Measurements from ENCODE around the gene NTN1.

The NTN1 gene

DNA sequence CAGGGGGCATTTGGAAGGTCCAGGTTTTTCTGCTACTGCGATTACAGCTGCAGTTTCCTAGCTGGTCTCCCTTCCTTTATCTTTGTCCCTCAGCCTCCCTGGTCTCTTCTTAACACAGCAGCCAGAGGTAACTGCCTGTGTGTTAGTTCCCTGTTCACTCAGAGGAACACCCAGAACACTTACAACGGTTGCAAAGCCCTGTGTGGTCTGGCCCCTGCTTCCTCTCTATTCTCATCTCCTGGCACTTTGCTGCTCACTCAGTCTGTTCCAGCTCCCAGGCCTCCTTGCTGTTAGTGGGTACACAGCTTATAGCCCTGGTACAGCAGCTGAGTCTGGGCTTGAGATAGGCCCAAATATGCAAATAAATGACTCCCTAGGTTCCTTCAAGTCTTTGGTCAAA lies 16.4 kb downstream of the NTN1 start:
- DNase-seq (ENCODE audit: low read depth): peak; percentile 45

DNA sequence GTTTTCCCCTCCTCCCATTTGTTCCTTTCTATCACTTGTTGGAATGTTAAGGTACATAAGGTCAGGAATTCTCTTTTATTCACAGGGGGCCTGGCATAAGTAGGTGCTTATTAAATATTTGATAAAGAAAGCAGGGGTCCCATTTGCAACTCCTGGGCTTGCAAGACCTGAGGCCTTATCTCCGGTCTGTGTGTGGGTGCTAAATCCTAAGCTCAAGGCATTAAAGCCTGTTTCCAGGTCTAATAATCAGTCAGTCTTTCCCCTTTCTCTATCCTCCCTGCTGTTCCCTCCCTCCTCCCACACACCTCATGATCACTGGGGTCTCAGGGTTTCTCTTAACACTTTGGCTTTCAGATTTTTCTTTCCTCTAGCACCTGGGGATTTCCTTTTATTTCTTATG lies 17.1 kb downstream of the NTN1 start:
- DNase-seq (ENCODE audit: low read depth): no peak

DNA sequence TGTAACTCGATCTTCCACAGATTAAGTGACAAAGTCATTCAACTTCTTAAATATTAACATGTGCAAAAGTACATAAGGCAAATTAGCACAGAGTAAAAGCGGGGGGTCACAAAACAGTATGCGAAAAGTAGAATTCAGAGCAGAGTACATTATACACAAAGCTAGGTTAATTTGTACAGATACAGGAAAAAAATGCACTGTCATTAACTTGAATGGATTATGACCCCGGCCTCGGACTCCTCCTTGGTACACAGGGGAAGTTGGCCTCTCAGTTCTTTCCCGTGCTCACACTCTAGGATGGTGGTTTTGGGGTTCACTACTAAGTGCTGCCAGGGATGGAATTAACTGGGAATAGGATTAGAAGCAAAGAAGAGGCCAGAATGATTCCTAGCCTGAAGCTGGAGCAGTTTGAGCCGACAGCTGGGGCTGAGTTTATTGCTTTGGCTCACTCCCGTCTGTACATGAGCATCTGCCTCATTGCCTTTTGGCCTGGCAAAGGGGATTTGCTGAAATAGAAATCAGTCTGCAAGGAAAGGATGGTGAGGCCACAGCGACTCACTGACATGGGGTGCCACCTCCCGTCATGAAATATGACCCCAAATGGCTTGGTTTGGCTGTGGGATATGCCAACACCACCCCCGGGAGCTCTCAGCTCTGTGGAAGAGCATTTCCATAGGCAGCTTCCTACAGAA lies 23.6 kb downstream of the NTN1 start:
- DNase-seq (ENCODE audit: low read depth): no peak

- DNase-seq (ENCODE audit: low read depth): no peak
Measured at GRCh38 chr17:9050801-9051401, 29.6 kb downstream of the NTN1 start.

DNA sequence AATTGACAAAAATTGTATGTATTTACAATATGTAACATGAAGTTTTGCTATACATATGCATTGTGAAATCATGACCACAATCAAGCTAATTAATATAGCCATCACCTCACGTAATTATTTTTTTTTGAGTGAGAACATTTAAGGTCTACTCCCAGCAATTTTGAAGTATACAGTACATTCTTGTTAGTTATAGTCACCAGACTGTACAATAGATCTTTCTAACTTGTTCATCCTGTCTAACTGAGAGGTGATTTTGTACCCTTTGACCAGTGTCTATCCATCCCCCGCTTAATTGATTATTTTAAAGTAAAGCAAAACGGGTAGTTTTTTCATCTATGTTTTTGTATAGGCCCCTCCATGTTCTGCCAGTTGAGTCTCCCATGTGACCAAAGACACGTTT lies 30.3 kb downstream of the NTN1 start:
- no peak for DNase-seq (ENCODE audit: low read depth)

DNA sequence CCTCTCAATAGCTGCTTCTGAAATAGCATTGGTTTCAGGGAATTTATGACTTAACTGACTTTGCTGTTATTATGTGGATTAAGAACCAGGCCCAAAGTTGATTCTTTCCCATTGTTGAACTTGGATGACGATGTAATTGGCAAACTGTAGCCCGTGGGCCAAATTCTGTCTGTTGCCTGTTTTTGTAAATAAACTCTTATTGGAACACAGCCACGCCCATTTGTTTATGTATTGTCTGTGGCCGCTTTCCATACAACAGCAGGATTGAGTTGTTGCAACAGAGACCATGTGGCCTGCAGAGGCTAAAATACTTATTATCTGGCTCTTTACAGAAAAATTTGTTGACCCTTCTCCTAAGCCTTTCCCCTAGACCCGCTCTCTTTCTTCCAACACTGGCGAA lies 31.6 kb downstream of the NTN1 start:
- DNase-seq (ENCODE audit: low read depth): no peak

DNA sequence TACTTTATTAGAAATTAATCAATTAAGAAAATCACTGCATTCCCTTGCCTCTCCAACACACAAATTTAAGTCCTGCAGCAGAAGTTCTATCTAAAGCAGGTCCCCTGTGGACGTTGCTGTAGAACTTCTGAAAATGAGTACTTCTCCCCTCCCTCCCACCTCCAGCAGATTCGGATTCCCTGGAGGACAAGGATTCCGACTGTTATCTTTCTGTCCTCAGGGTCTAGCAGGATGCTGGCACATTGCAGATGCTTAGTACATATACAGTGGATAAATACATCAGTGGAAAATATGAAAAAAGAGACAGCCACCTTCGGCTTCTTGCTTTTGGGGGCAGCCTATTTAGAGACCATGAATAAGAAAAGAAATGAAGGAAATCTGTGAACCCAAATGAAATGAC lies 32.1 kb downstream of the NTN1 start:
- no peak for DNase-seq (ENCODE audit: low read depth)

DNA sequence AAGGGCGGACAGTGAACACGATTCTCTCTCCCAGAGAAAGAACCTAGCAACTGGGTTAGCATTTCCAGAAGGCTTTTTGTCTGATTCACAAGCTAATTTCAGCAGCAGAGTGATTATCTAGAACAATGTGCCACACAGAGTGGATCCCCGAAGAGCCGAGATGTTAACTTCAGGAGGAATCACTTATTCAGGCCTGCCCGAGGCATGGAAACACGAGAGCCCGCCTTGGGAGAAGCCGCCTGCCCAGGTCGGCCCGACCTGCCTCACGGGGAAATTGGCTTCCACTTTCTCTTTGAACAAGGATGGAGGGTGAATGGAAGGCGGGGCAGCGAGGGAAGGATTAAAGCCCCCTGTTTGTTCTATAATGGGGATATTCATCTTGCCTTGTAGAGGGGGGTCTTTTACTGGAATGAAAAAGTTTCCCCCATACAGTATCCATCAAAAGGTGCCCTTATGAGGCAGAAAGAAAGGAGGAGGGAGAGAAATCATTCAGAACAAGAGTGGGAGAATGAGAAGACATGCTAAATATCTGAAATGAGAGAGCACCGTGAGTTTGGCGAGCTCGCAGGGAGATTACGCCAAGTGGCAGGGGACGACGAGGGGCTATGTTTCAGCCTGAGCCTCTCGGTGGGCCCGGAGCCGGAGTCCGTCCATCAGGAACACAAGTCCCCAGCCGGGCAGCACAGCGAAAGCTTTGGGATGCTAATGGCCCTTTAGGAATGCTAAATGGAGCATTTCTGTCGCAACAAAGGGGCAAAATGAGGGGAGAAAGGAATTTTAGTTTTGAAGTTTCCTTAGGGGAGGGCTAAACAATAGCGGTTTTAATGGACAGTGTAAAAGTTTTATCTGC lies 33.0 kb downstream of the NTN1 start:
- DNase-seq (ENCODE audit: low read depth): no peak

GRCh38 chr17:9055281-9055680 lies 34.0 kb downstream of the NTN1 start:
- DNase-seq (ENCODE audit: low read depth): no peak

DNA sequence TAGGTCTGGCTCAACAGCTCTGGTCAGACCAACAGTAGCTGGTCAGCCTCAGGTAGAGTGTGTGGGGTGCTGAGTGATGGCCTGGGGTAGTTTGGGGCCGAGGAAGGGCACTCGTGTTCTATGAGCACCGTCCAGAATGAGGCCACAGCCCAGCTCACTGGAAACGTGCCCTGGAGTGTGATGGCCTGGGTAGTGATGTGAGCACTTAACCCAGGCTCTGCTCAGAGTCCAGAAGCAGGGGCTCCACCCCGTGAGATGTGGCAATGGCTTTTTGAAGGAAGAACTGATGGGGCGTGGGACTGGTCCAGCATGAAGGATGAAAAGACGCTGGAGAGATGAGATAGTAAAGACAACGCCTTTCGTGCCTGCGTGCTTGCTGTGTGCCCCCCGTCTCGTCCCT lies 35.3 kb downstream of the NTN1 start:
- DNase-seq (ENCODE audit: low read depth): no peak

DNA sequence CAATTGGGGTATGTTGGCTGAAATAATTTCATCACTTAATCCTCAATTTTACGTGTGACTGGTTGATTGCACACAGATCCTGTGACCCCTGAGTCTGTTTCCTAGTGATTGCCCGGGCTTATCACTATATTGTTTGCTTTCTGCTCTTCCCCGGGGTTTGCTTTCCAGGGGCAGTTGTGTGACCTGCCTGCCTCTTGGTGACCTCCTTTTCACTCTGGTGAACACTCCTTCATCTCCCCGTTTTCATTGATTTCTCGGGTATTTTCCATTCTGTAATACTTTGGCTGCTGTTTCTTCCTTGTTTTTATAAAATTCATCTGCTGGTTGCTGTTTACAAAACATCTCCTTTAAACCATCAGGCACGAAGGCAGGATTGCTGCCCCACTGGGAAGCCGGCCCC lies 36.0 kb downstream of the NTN1 start:
- DNase-seq (ENCODE audit: low read depth): peak; percentile 33

GRCh38 chr17:9062399-9062902 lies 41.1 kb downstream of the NTN1 start:
- DNase-seq (ENCODE audit: low read depth): no peak

- DNase-seq (ENCODE audit: low read depth): no peak
Measured at GRCh38 chr17:9064311-9064834, 43.1 kb downstream of the NTN1 start.

DNA sequence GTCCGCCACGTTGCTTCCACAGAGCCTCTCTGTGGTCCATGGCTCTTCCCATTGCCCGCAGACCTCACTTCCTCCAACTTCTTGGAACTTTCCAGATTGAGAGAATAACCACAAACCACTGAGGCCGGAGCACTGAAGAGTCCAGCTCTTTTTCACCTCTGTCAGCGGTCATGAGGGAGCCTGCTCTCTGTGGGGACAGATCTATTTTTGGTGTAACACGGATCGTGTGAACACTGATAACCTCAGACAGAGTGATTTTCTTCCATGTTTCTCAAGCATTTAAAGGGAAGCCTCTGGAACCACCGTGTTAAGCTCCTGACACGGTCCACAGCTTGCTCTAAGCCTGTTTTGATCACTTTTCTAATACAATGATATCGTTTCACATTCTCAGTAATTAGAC lies 49.7 kb downstream of the NTN1 start:
- no peak for DNase-seq (ENCODE audit: low read depth)

DNA sequence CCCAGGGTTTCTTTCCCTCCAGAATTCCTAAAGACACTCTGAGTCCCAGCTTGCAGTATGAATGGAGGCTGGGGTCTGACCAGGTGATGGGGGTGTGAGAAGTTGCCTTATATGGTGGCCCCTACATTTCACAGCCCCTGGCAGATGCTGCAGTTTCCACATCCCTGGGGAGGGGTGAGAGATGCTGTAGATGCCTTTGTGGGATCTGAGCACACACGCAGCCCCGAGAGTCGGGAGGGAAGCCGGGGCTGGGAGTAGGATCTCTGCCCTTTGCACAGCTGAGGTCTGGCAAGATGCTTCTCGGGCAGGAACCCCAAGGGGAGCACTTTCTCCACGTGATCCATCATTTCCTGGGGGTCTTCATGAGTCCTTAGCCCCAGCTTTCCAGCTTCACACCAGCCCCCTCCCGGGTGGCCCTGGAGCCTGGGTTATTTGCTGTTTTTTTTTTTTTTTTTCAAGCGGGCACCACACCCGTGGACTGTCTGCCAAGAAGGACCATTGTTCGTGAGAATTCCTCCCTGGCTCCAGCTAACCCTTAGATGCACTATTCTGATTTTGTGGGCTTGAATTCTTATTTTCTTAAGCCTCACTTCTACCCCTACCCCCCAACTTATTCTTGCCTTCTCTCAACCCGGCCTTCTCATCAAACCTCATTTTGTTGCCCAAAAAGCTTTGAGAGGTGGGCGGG lies 50.6 kb downstream of the NTN1 start:
- DNase-seq (ENCODE audit: low read depth): no peak

DNA sequence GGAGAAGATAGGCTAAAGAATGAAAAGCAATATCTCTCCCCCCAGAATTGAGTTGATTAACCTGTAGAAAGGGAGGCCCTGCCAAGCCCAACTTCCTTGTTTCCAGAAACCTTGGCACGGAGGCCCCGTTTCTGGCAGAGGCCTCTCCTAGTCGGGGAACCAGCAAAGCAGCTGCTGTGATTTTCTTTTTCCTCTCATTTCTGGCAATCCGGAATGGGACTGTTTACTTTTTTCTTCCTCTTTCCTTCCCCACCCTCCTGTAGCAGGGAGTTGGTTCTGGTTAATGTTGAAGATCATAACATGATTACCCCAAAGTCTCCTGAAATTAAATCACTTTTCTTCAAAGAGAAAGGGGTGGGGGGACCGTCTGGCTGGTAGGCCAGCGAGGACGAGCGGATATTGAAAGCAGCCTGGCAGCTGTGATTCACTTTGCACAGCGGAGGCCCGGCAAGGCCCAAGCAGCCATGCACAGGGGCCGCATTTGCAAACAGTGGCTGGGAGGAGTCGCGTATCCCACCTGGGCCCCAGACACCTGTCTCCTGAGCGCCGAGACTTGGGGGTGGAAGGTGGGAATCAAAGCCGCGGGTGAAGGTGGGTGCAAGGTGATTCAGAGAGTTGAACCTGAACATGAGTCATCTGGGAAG lies 51.5 kb downstream of the NTN1 start:
- no peak for DNase-seq (ENCODE audit: low read depth)

GRCh38 chr17:9074131-9074530 lies 52.8 kb downstream of the NTN1 start:
- no peak for DNase-seq (ENCODE audit: low read depth)

- peak; percentile 86 for DNase-seq (ENCODE audit: low read depth)
Measured at GRCh38 chr17:9079461-9080103, 58.3 kb downstream of the NTN1 start.

GRCh38 chr17:9080296-9080914 lies 59.1 kb downstream of the NTN1 start:
- DNase-seq (ENCODE audit: low read depth): no peak

DNA sequence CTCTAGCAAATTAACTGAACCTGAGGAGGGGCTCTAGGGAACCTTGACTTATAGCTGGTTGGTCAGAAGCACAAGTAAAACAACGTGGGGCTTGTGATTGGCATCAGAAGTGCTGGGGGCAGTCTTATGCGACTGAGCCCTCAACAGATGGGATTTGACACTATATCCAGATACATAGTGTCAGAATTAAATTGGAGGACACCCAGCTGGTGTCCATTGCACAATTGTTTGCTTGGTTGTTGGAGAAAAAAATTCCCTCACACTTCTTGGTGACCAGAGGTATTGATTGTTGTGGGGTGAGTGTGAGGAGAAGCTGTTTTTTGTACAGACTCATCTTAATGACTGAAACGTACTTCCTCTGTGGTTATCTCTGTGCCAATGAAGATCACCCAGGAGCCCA lies 59.7 kb downstream of the NTN1 start:
- DNase-seq (ENCODE audit: low read depth): no peak

DNA sequence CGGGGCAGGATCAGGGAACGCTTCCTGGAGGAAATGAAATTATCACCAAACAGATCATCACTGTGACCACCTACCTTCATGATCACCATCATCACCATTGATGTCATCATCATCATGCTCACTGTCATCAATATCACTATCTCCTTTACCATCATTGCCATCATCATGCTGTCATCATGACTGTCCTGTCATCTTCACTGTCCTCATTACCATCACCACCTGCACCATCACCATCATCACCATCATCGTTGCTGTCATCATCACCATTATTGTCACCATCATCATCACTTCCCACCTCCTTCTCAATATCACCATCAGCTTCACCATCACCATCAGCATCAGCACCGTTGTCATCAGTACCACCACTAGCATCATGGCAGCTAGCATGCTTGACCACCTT lies 65.3 kb downstream of the NTN1 start:
- no peak for DNase-seq (ENCODE audit: low read depth)

Measured in CMK (cell line).